ENCODE results near the gene KRT84.

GRCh38 chr12:52331039-52331438, 54.4 kb downstream of the KRT84 start:
- TF ChIP-seq CTCF (IDR thresholded peaks at IDR 0.05 in 4 of 5, conservative IDR thresholded peaks at IDR 0.05 in 1 of 5): no peak
- TF ChIP-seq POLR2A (IDR thresholded peaks at IDR 0.05): no peak

Data from gastrocnemius medialis (tissue), 4 donors.